ENCODE measurements around the gene CCDC6.

- no peak for TF ChIP-seq CTCF (IDR thresholded peaks at IDR 0.05)
- TF ChIP-seq POLR2A (IDR thresholded peaks at IDR 0.05) = no peak
- TF ChIP-seq EP300 (IDR thresholded peaks at IDR 0.05) = no peak
These were observed 102.1 kb downstream of the CCDC6 start for GRCh38 chr10:59804220-59804619.

All from ovary (tissue), 3 donors.